HG02852 (cell line): ENCODE data around the gene MBNL2.

Experiments
- ATAC-seq: cut with Tn5 transposase; IDR thresholded peaks from one replicate; pipeline ENCODE4 v1.9.1; 2021; ENCODE audit warnings: mild to moderate bottlenecking, moderate library complexity; ENCODE audit not compliant: unreplicated experiment

The MBNL2 gene

GRCh38 chr13:97319113-97319720, 97.1 kb downstream of the MBNL2 start:
- ATAC-seq, result no peak

GRCh38 chr13:97321101-97321500, 99.0 kb downstream of the MBNL2 start:
- ATAC-seq, result no peak

GRCh38 chr13:97321616-97322321, 99.6 kb downstream of the MBNL2 start:
- ATAC-seq, result no peak

- ATAC-seq, result no peak
Observed at GRCh38 chr13:97322740-97323342, 100.7 kb downstream of the MBNL2 start.

GRCh38 chr13:97324115-97324514, 102.0 kb downstream of the MBNL2 start:
- no peak for ATAC-seq

GRCh38 chr13:97325738-97326137, 103.6 kb downstream of the MBNL2 start:
- ATAC-seq, result no peak

- ATAC-seq, result no peak
Observed at GRCh38 chr13:97327086-97327485, 105.0 kb downstream of the MBNL2 start.

- no peak for ATAC-seq
Observed at GRCh38 chr13:97327506-97328221, 105.5 kb downstream of the MBNL2 start.

- no peak for ATAC-seq
Observed at GRCh38 chr13:97328222-97328790, 106.2 kb downstream of the MBNL2 start.

- no peak for ATAC-seq
Observed at GRCh38 chr13:97329331-97329730, 107.2 kb downstream of the MBNL2 start.

GRCh38 chr13:97330448-97330847, 108.3 kb downstream of the MBNL2 start:
- ATAC-seq, result no peak

GRCh38 chr13:97332742-97333141, 110.6 kb downstream of the MBNL2 start:
- ATAC-seq, result no peak

- ATAC-seq, result no peak
Observed at GRCh38 chr13:97333983-97334382, 111.8 kb downstream of the MBNL2 start.

- ATAC-seq, result no peak
Observed at GRCh38 chr13:97334690-97335089, 112.6 kb downstream of the MBNL2 start.

- ATAC-seq, result no peak
Observed at GRCh38 chr13:97335488-97336134, 113.5 kb downstream of the MBNL2 start.

- ATAC-seq, result no peak
Observed at GRCh38 chr13:97337985-97338499, 115.9 kb downstream of the MBNL2 start.

- ATAC-seq, result no peak
Observed at GRCh38 chr13:97338571-97338970, 116.4 kb downstream of the MBNL2 start.

- no peak for ATAC-seq
Observed at GRCh38 chr13:97339019-97339987, 117.2 kb downstream of the MBNL2 start.

GRCh38 chr13:97339988-97340749, 118.0 kb downstream of the MBNL2 start:
- no peak for ATAC-seq
